Astrocyte (in vitro differentiated cells and primary cell): ENCODE data around the gene IRF4.

Experiments used
- EZH2 ChIP-seq: IDR thresholded peaks from 2 replicates; pipeline ENCODE4 v1.6.1; 2012; ENCODE audit warnings: mild to moderate bottlenecking, low read length, inconsistent platforms; ENCODE audit not compliant: insufficient read depth
- TF ChIP-seq, protein P1 (sequence below): IDR thresholded peaks from 2 replicates; pipeline ENCODE4 v1.5.1; 2011; ENCODE audit warnings: low read depth, mild to moderate bottlenecking, inconsistent platforms, low read length, moderate library complexity; ENCODE audit not compliant: insufficient read depth

- TF ChIP-seq, protein P1, sequence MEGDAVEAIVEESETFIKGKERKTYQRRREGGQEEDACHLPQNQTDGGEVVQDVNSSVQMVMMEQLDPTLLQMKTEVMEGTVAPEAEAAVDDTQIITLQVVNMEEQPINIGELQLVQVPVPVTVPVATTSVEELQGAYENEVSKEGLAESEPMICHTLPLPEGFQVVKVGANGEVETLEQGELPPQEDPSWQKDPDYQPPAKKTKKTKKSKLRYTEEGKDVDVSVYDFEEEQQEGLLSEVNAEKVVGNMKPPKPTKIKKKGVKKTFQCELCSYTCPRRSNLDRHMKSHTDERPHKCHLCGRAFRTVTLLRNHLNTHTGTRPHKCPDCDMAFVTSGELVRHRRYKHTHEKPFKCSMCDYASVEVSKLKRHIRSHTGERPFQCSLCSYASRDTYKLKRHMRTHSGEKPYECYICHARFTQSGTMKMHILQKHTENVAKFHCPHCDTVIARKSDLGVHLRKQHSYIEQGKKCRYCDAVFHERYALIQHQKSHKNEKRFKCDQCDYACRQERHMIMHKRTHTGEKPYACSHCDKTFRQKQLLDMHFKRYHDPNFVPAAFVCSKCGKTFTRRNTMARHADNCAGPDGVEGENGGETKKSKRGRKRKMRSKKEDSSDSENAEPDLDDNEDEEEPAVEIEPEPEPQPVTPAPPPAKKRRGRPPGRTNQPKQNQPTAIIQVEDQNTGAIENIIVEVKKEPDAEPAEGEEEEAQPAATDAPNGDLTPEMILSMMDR: no peak
- TF ChIP-seq EZH2: no peak
These were observed 59.8 kb downstream of the IRF4 start for GRCh38 chr6:451336-451735.
